Testis (tissue), 3 donors: ENCODE results near the gene COMP. TPM values are rescaled to one million over a fixed set of nuclear protein-coding genes. Genes with fewer than 3 reads are reported as not detected.

Experiments used
- DNase-seq: peaks from one replicate; pipeline ENCODE4 v3.0.0-alpha.2; 2019
- H3K27ac ChIP-seq, 2 donors: fragments of 200-600 bp; sonication (generic); one replicate each; pipeline ENCODE4 v1.5.1; 2019
- H3K27me3 ChIP-seq: fragments of 200-600 bp; sonication (generic); one replicate; pipeline ENCODE4 v1.5.1; 2019
- H3K36me3 ChIP-seq: fragments of 200-600 bp; sonication (generic); one replicate; pipeline ENCODE4 v1.5.1; 2017; ENCODE audit warnings: low read depth; ENCODE audit errors: missing control alignments
- H3K4me1 ChIP-seq: fragments of 200-600 bp; sonication (generic); one replicate; pipeline ENCODE4 v1.5.1; 2019
- H3K4me3 ChIP-seq, 2 donors: fragments of 200-600 bp; sonication (generic); one replicate each; pipeline ENCODE4 v1.5.1; 2017 to 2019
- H3K9me3 ChIP-seq: fragments of 200-600 bp; sonication (generic); one replicate; pipeline ENCODE4 v1.5.1; 2017
- CTCF ChIP-seq, 3 experiments: fragments of 450-650 bp in 2 of 3; fragments of 200-600 bp in 1 of 3; sonication (generic) in 1 of 3; IDR thresholded peaks; one replicate each; pipeline ENCODE4 v1.5.1; 2016 to 2019; ENCODE audit warnings: antibody characterized with exemption in 3 of 3, mild to moderate bottlenecking in 2 of 3, moderate library complexity in 1 of 3
- POLR2A ChIP-seq: fragments of 450-650 bp; IDR thresholded peaks from one replicate; pipeline ENCODE4 v1.6.1; 2017; ENCODE audit warnings: antibody characterized with exemption, mild to moderate bottlenecking, moderate library complexity
- WGBS, 2 donors: methylation state at CpG; one replicate each; pipeline ENCODE4 v1.1.5; 2018; 5-methylcytosine and 5-hydroxymethylcytosine counted together
- intact Hi-C: fragments of 100-400 bp; cut with DNase I; formaldehyde crosslinking; loops from one replicate; pipeline ENCODE4 v1.15.1; 2023; ENCODE audit warnings: low total_unique reads
- polyA plus RNA-seq: library from polyadenylated mRNA; stranded (reverse); fragments of 350-450 nt; fragmentation: Illumina TruSeq; extraction: RNeasy Lipid Tissue Mini Kit (QIAGEN cat#74804); gene quantifications from one replicate; pipeline ENCODE4 v1.2.3, GENCODE V29; 2014; ENCODE audit warnings: low read depth, low replicate concordance; ENCODE audit not compliant: insufficient read depth
- total RNA-seq, 2 donors: library from RNA; depleted of rRNA; stranded (reverse); fragments of >200 nt; gene quantifications; one replicate each; pipeline ENCODE4 v1.2.3, GENCODE V29; 2016

COMP gene
- total and polyA plus RNA-seq, 3 donors from 2014 or later, result 3.8 to 23.4 (median 7.1) TPM

- Histone ChIP-seq H3K4me3 (no peak overlapping the region), H3K27me3 (no peaks in the 10 kb centered on the region), H3K36me3 (no peaks in the 10 kb centered on the region), H3K4me1 (peaks cover 43% of the 10 kb centered on the region), H3K9me3 (no peaks in the 10 kb centered on the region), H3K27ac (no peak overlapping the region)
- TF ChIP-seq POLR2A (no peak), CTCF (IDR thresholded peaks at IDR 0.05) (no peak)
- WGBS, 2 donors, result 50 to 71% methylated on average over 16 to 33 of the region's 38 CpGs
- intact Hi-C loops, result no loop called here
- peak; percentile 94 for DNase-seq
Measured at GRCh38 chr19:18742838-18743783, 48.0 kb downstream of the COMP start.

- no peaks in the 10 kb centered on the region for H3K9me3 ChIP-seq
- no peak overlapping the region for H3K27ac ChIP-seq
- WGBS, 2 donors, result 63 to 75% methylated on average over 4 to 14 of the region's 14 CpGs
- no peak overlapping the region for H3K4me3 ChIP-seq
- peaks cover 43% of the 10 kb centered on the region for H3K4me1 ChIP-seq
- H3K36me3 ChIP-seq, result no peaks in the 10 kb centered on the region
- peak; percentile 30 for DNase-seq
- intact Hi-C loops, result no loop called here
- no peaks in the 10 kb centered on the region for H3K27me3 ChIP-seq
- no peak for TF ChIP-seq CTCF (IDR thresholded peaks at IDR 0.05)
- TF ChIP-seq POLR2A, result no peak
Measured at GRCh38 chr19:18742324-18742723, 48.8 kb downstream of the COMP start.

GRCh38 chr19:18741124-18742121 lies 49.7 kb downstream of the COMP start:
- TF ChIP-seq POLR2A (no peak), CTCF (IDR thresholded peaks at IDR 0.05) (no peak)
- intact Hi-C loops, result no loop called here

GRCh38 chr19:18738961-18739690 lies 52.0 kb downstream of the COMP start:
- Histone ChIP-seq H3K9me3 (no peaks in the 10 kb centered on the region), H3K27ac (no peak overlapping the region), H3K27me3 (no peaks in the 10 kb centered on the region), H3K36me3 (no peaks in the 10 kb centered on the region), H3K4me1 (peaks cover 45% of the 10 kb centered on the region), H3K4me3 (no peak overlapping the region)
- no peak for DNase-seq
- WGBS, 2 donors, result 92 to 98% methylated on average over 18 to 20 of the region's 20 CpGs
- intact Hi-C loops, result no loop called here
- TF ChIP-seq CTCF (IDR thresholded peaks at IDR 0.05) (no peak), POLR2A (no peak)

More at GRCh38 chr19:18741124-18742121, 49.7 kb downstream of the COMP start:
- Histone ChIP-seq H3K27me3 (no peaks in the 10 kb centered on the region), H3K36me3 (no peaks in the 10 kb centered on the region), H3K9me3 (no peaks in the 10 kb centered on the region), H3K4me1 (peaks cover 50% of the 10 kb centered on the region), H3K27ac (peak overlapping the region; percentile 13 to 16), H3K4me3 (no peak overlapping the region)
- peak; percentile 46 for DNase-seq
- WGBS, 2 donors, result 55 to 62% methylated on average over 22 to 27 of the region's 27 CpGs
